Measurements from ENCODE around the gene FAM43B.

DNA sequence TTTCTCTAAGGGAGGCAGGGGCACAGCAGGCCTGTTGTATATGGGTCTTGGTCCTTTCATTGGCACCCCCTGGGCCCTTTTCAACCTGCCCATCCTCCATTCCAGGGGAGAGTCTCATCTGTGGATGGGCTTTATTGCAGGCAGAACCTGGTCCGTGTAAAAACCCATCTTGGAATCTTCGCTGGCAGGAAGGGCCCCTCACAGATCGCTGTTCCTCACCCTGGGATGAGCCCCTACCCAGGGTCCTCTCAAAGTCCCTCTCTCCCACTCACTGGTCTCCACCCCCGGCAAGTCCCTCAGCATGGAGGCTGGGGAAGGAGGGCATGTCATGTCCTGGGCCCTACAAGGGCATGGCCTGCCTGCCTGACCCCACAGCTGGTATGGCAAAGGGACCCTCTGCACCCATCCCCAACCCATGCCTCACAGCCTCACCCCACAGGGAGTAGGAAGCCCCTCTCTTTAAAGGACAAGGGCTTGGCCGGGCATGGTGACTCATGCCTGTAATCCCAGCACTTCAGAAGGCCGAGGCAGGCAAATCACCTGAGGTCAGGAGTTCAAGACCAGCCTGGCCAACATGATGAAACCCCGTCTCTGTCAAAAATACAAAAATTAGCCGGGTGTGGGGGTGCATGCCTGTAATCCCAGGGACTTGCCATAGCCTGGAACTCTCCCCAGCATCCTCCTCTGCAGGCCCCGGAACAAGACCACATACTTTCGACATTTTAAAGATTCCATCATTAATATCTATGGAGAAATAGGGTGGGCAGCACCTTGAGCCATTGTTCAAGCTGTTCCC, 23.4 kb downstream of the FAM43B start:
- TF ChIP-seq, protein P1, sequence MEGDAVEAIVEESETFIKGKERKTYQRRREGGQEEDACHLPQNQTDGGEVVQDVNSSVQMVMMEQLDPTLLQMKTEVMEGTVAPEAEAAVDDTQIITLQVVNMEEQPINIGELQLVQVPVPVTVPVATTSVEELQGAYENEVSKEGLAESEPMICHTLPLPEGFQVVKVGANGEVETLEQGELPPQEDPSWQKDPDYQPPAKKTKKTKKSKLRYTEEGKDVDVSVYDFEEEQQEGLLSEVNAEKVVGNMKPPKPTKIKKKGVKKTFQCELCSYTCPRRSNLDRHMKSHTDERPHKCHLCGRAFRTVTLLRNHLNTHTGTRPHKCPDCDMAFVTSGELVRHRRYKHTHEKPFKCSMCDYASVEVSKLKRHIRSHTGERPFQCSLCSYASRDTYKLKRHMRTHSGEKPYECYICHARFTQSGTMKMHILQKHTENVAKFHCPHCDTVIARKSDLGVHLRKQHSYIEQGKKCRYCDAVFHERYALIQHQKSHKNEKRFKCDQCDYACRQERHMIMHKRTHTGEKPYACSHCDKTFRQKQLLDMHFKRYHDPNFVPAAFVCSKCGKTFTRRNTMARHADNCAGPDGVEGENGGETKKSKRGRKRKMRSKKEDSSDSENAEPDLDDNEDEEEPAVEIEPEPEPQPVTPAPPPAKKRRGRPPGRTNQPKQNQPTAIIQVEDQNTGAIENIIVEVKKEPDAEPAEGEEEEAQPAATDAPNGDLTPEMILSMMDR (IDR thresholded peaks at IDR 0.05), result no peak
- TF ChIP-seq POLR2A (IDR thresholded peaks at IDR 0.05), result no peak
